SH-SY5Y (cell line): ENCODE data around the gene TTI1.

Source experiments
- GATA2 ChIP-seq: IDR thresholded peaks from 2 replicates; pipeline ENCODE4 v1.6.1; 2011; ENCODE audit warnings: mild to moderate bottlenecking, low read depth, low read length
- GATA3 ChIP-seq: IDR thresholded peaks from 2 replicates; pipeline ENCODE4 v1.6.1; 2011; ENCODE audit warnings: low read depth, mild to moderate bottlenecking, low read length, moderate library complexity

- TF ChIP-seq GATA2 (no peak), GATA3 (no peak)
Measured at GRCh38 chr20:37973059-37973910, 60.0 kb downstream of the TTI1 start.
